Astrocyte of the cerebellum (primary cell): ENCODE data around the gene DNAJC10.
"Not testable (repeated sequence)": the region's sequence is repeated elsewhere in the genome, so short reads cannot be mapped to it uniquely, and the experiment has no call there.

ENCODE experiments used
- DNase-seq: peaks from one replicate; pipeline ENCODE4 v3.0.0-alpha.2; 2011; ENCODE audit warnings: low read depth
- H3K4me3 ChIP-seq: 2 replicates; pipeline ENCODE4 v1.5.1; 2011; ENCODE audit warnings: mild to moderate bottlenecking, low read depth, low read length, moderate library complexity
- CTCF ChIP-seq: IDR thresholded peaks from 2 replicates; pipeline ENCODE4 v1.5.1; 2012; ENCODE audit warnings: low read length, low read depth, moderate library complexity, mild to moderate bottlenecking; ENCODE audit errors: missing control alignments
- in situ Hi-C: cut with HindIII; loops from 2 replicates; pipeline ENCODE4 v1.10.0; 2017; ENCODE audit warnings: low sequenced_read_pairs

DNAJC10 gene

GRCh38 chr2:182754231-182754630 lies 38.2 kb downstream of the DNAJC10 start:
- H3K4me3 ChIP-seq = no peak overlapping the region
- no peak for DNase-seq
- in situ Hi-C loops = loop anchor here (25.0 kb wide), 1 partner anchor 233 kb away; no protein-coding TSS in a partner anchor
- no peak for TF ChIP-seq CTCF

- no peak for TF ChIP-seq CTCF
- no peak overlapping the region for H3K4me3 ChIP-seq
- in situ Hi-C loops = loop anchor here (25.0 kb wide), 1 partner anchor 229 kb away; no protein-coding TSS in a partner anchor
- DNase-seq = no peak
These were observed 42.3 kb downstream of the DNAJC10 start for GRCh38 chr2:182758379-182758778.

DNA sequence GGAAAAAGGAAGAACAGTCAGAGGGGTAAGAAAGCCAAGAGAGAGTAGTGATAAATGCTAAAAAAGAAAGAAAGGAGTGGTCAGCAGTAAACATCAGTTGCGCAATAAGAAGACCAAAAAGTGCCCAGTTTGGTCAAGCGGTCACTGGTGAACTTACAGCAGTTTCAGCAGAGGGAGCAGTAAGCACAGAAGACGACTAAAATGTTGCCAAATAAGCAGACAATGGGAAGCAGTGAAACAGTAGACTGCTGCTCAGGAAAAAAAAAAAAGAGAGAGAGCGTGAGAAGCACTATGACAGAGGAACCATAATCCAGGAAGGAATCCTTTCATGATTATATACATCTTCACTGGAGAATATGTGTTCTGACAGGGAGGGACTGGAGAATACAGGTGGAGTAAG lies 45.8 kb downstream of the DNAJC10 start:
- TF ChIP-seq CTCF = no peak
- DNase-seq = no peak
- no peak overlapping the region for H3K4me3 ChIP-seq
- in situ Hi-C loops = loop anchor here (25.0 kb wide), 1 partner anchor 225 kb away; no protein-coding TSS in a partner anchor

DNA sequence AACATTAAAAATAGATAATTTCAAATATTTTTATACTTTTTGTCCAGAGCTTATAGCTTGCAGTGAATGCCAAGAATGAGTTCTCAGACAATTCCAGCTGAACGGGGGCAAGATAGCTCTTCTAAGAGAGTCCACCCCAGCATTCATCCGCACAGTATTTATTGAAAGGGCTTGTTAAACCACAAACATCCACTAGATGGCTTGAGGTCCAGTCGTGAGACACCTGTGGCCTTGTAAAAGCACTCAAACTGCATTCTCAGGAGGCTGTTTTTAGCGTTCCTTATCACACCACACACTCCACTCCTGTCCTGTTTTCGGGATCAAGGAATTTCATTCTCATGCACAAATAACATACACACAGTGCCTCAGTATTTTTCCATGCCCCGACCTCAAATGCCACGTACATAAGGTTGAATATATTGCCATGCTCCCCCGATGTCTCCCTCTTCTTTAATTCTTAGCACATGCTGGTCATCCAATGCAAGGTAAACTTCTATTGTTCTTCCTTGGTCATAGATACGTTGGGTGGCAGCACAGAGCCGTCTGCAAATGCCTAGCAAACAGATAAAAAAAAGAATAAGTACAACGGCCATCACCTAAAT lies 47.4 kb downstream of the DNAJC10 start:
- peak; percentile 31 for DNase-seq
- in situ Hi-C loops = loop anchor here (25.0 kb wide), 1 partner anchor 224 kb away; no protein-coding TSS in a partner anchor
- peak; percentile 71 for TF ChIP-seq CTCF
- H3K4me3 ChIP-seq = no peak overlapping the region

DNA sequence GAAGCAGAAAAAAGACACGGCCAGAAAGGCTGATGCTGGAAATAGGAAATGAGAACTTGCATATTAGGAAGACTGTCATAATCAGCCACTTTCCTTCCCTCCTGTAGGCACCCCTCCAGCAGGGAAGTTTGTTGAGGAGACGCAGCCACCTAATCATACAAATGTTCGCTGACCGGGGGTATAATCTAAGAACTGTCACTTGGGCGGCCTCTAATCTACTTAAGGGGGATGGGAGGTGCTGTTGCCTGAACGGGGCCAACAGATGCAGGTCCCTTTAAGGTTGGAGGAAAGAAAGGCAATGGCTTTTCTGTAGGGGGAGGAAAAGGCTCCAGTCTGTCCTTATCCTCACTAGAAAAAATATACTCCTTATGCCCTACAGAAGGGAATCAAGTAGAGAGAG lies 50.6 kb downstream of the DNAJC10 start:
- in situ Hi-C loops = loop anchor here (25.0 kb wide), 1 partner anchor 221 kb away; no protein-coding TSS in a partner anchor
- no peak for TF ChIP-seq CTCF
- no peak for DNase-seq
- no peak overlapping the region for H3K4me3 ChIP-seq

- TF ChIP-seq CTCF = peak; percentile 52
- in situ Hi-C loops = loop anchor here (25.0 kb wide), 1 partner anchor 220 kb away; no protein-coding TSS in a partner anchor
- DNase-seq = peak; percentile 9
- no peak overlapping the region for H3K4me3 ChIP-seq
These were observed 51.5 kb downstream of the DNAJC10 start for GRCh38 chr2:182767578-182767977.

- DNase-seq, H3K4me3 ChIP-seq: not testable (repeated sequence)
- in situ Hi-C loops = loop anchor here (25.0 kb wide), 1 partner anchor 218 kb away; no protein-coding TSS in a partner anchor
These were observed 52.9 kb downstream of the DNAJC10 start for GRCh38 chr2:182768950-182769349.
